HepG2 (cell line): ENCODE results near the gene JAGN1. TPM values are rescaled to one million over a fixed set of nuclear protein-coding genes. Genes with fewer than 3 reads are reported as not detected.

Experiments
- AKAP8 ChIP-seq: sonication (generic); formaldehyde crosslinking; IDR thresholded peaks from 2 replicates; pipeline ENCODE4 v1.5.1; 2020; ENCODE audit warnings: mild to moderate bottlenecking, missing genetic modification reagents
- CCAR2 ChIP-seq: fragments of 200-400 bp; formaldehyde crosslinking; optimal IDR thresholded peaks from 2 replicates; pipeline ENCODE3; 2018; ENCODE audit warnings: low read depth, mild to moderate bottlenecking, low read length, moderate library complexity
- FOXC1 ChIP-seq: sonication (generic); formaldehyde crosslinking; IDR thresholded peaks from 2 replicates; pipeline ENCODE4 v1.8.0; 2022; ENCODE audit warnings: mild to moderate bottlenecking, missing genetic modification reagents, borderline replicate concordance
- GABPA ChIP-seq, 2 experiments: IDR thresholded peaks; 2 replicates each; pipeline ENCODE4 v1.6.1; 2011 to 2016; ENCODE audit warnings: low read depth in 2 of 2, low read length in 1 of 2, missing biosample characterization in 1 of 2, missing genetic modification characterization in 1 of 2
- HMG20A ChIP-seq: IDR thresholded peaks from 2 replicates; pipeline ENCODE4 v1.6.1; 2016; ENCODE audit warnings: borderline replicate concordance
- HNRNPK ChIP-seq: fragments of 200-400 bp; formaldehyde crosslinking; IDR thresholded peaks from 2 replicates; pipeline ENCODE4 v1.6.1; 2018; ENCODE audit warnings: low read length, low read depth, moderate library complexity, mild to moderate bottlenecking; ENCODE audit not compliant: poor library complexity, severe bottlenecking
- IRF2 ChIP-seq: IDR thresholded peaks from 2 replicates; pipeline ENCODE4 v1.6.1; 2018; ENCODE audit warnings: missing genetic modification reagents, missing compliant biosample characterization
- MAF1 ChIP-seq: sonication (generic); formaldehyde crosslinking; IDR thresholded peaks from 2 replicates; pipeline ENCODE4 v1.5.0; 2020; ENCODE audit warnings: missing genetic modification reagents, borderline replicate concordance
- MBNL3 ChIP-seq: fragments of 250-450 bp; sonication (Bioruptor Pico); conservative IDR thresholded peaks from 2 replicates; pipeline ENCODE4 v1.8.0; 2022; ENCODE audit warnings: mild to moderate bottlenecking, inconsistent platforms
- MTF2 ChIP-seq: sonication (generic); formaldehyde crosslinking; IDR thresholded peaks from 2 replicates; pipeline ENCODE4 v1.5.0; 2020; ENCODE audit warnings: missing genetic modification reagents, borderline replicate concordance
- PRPF4 ChIP-seq: fragments of 200-400 bp; formaldehyde crosslinking; IDR thresholded peaks from 2 replicates; pipeline ENCODE4 v1.6.1; 2016; ENCODE audit warnings: low read length, low read depth; ENCODE audit not compliant: poor library complexity, severe bottlenecking
- PTBP1 ChIP-seq: fragments of 200-400 bp; formaldehyde crosslinking; IDR thresholded peaks from 2 replicates; pipeline ENCODE4 v1.6.1; 2018; ENCODE audit warnings: low read length, low read depth; ENCODE audit not compliant: poor library complexity, severe bottlenecking
- RORA ChIP-seq: sonication (generic); formaldehyde crosslinking; IDR thresholded peaks from 2 replicates; pipeline ENCODE4 v1.5.0; 2020; ENCODE audit warnings: mild to moderate bottlenecking, missing genetic modification reagents, moderate library complexity
- SNAPC2 ChIP-seq: sonication (generic); formaldehyde crosslinking; IDR thresholded peaks from 2 replicates; pipeline ENCODE4 v1.8.1; 2022; ENCODE audit warnings: mild to moderate bottlenecking, missing genetic modification reagents
- SP140L ChIP-seq: sonication (generic); formaldehyde crosslinking; IDR thresholded peaks from 2 replicates; pipeline ENCODE4 v1.4.0; 2020; ENCODE audit warnings: missing genetic modification reagents, borderline replicate concordance
- ZBTB3 ChIP-seq: sonication (generic); formaldehyde crosslinking; IDR thresholded peaks from 2 replicates; pipeline ENCODE4 v1.4.0; 2020; ENCODE audit warnings: low read depth, mild to moderate bottlenecking, moderate library complexity, missing genetic modification reagents, borderline replicate concordance
- ZNF317 ChIP-seq: sonication (generic); formaldehyde crosslinking; IDR thresholded peaks from 2 replicates; pipeline ENCODE4 v1.5.0; 2020; ENCODE audit warnings: mild to moderate bottlenecking, missing genetic modification reagents
- ZNF367 ChIP-seq: sonication (generic); formaldehyde crosslinking; IDR thresholded peaks from 2 replicates; pipeline ENCODE4 v1.4.0; 2020; ENCODE audit warnings: missing genetic modification reagents, borderline replicate concordance
- ZNF432 ChIP-seq: sonication (generic); formaldehyde crosslinking; IDR thresholded peaks from 2 replicates; pipeline ENCODE4 v1.5.0; 2020; ENCODE audit warnings: missing genetic modification reagents, mild to moderate bottlenecking, borderline replicate concordance
- ZNF7 ChIP-seq: IDR thresholded peaks from 2 replicates; pipeline ENCODE4 v1.6.1; 2016; ENCODE audit warnings: missing biosample characterization, missing genetic modification reagents
- ZNF761 ChIP-seq: sonication (generic); formaldehyde crosslinking; conservative IDR thresholded peaks from 2 replicates; pipeline ENCODE4 v1.4.0; 2020; ENCODE audit warnings: mild to moderate bottlenecking, missing genetic modification reagents
- ZNF850 ChIP-seq: sonication (generic); formaldehyde crosslinking; conservative IDR thresholded peaks from 2 replicates; pipeline ENCODE4 v1.9.0; 2021; ENCODE audit warnings: mild to moderate bottlenecking, missing genetic modification reagents
- polyA plus RNA-seq, 8 experiments: library from polyadenylated mRNA; depleted of rRNA in 3 of 8; stranded (reverse) in 7 of 8; unstranded in 1 of 8; fragments of >200 nt; fragmentation: Illumina TruSeq in 4 of 8; extraction: Trizol in 4 of 8; gene quantifications; 2 replicates each; pipeline versions ENCODE4 v1.2.1 to v1.2.3, GENCODE V29; 2011 to 2016; ENCODE audit warnings: low read depth in 4 of 8, missing spikeins in 1 of 8, mixed read lengths in 1 of 8; ENCODE audit not compliant: insufficient read depth in 1 of 8
- total RNA-seq, 5 experiments: library from RNA; depleted of rRNA; stranded (reverse); fragments of >200 nt; fragmentation: Illumina TruSeq; extraction: Trizol; gene quantifications; 2 replicates each; pipeline ENCODE4 v1.2.3, GENCODE V29; 2016; ENCODE audit warnings: low read depth in 1 of 5
- TF ChIP-seq, protein P1 (sequence below): IDR thresholded peaks from 2 replicates; pipeline ENCODE4 v1.6.1; 2016; ENCODE audit warnings: missing compliant biosample characterization, missing genetic modification reagents, borderline replicate concordance
- TF ChIP-seq, protein P2 (sequence below): sonication (generic); formaldehyde crosslinking; IDR thresholded peaks from 2 replicates; pipeline ENCODE4 v1.4.0; 2020; ENCODE audit warnings: missing genetic modification reagents

JAGN1 gene
- total and polyA plus RNA-seq, 2 of the 13 experiments (the other 11 are each of a cell fraction or from before 2014, with no cell fraction given), result 49.9 to 50.9 TPM

DNA sequence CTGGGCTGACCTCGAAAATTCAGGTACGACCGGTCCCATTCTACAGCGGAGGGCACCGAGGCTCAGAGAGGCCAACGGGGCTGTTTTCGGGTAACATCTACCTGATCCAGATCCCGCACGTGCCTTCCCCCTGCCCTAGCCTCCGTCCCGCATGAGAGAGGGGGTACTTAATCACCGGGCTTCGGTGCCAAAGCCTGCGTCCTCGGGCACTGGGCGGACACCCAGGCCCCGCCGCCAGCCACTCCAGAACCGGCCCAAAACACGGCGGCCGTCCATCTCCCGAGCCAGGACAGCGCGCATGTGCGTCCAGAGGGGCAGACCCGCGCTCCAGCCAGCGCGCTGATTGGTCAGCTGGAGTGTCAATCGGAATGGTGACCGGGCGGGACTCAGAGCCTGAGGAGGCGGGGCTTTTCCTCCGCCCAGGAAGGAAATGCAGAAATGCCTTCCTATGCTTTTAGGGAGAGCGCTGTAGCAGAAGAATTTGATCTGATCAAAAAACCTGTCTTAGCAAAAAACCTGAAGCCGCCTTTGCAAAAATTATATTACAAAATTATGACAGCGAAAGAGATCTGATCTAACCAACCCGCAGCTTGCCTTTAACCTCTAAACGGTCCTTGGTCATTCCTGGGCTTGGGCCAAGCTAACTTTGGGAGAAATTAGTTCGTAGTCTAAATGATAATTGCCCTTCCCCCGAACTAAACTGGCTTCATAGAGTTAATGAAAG is 46.5 kb upstream of the JAGN1 start, which contains the start of gene RPUSD3 (continued):
- TF ChIP-seq PRPF4, result no peak
- TF ChIP-seq AKAP8 (CRISPR knock-in tag), result no peak
- peak; percentile 70 for TF ChIP-seq ZNF317 (CRISPR knock-in tag)
- TF ChIP-seq CCAR2, result no peak
- peak; percentile 41; the same call in 1 of the 2 replicates for TF ChIP-seq MTF2
- TF ChIP-seq ZNF432 (CRISPR knock-in tag), result no peak
- 0 out of 2 replicates have a peak, but pooled peaks have one; percentile 30 for TF ChIP-seq GABPA (IDR thresholded peaks at IDR 0.05; ENCODE audit: low read depth, low read length)
- TF ChIP-seq GABPA (CRISPR knock-in tag; IDR thresholded peaks at IDR 0.05; ENCODE audit: low read depth), result peak; percentile 66
- TF ChIP-seq IRF2 (CRISPR knock-in tag), result no peak
- peak; percentile 86 for TF ChIP-seq ZNF761
- TF ChIP-seq HMG20A (CRISPR knock-in tag), result 0 out of 2 replicates have a peak, but pooled peaks have one; percentile 3
- TF ChIP-seq MAF1, result no peak
- TF ChIP-seq SP140L, result no peak
- TF ChIP-seq ZNF7 (CRISPR knock-in tag), result no peak
- 0 out of 2 replicates have a peak, but pooled peaks have one; percentile 49 for TF ChIP-seq SNAPC2
- no peak for TF ChIP-seq ZNF850
- TF ChIP-seq, protein P1, sequence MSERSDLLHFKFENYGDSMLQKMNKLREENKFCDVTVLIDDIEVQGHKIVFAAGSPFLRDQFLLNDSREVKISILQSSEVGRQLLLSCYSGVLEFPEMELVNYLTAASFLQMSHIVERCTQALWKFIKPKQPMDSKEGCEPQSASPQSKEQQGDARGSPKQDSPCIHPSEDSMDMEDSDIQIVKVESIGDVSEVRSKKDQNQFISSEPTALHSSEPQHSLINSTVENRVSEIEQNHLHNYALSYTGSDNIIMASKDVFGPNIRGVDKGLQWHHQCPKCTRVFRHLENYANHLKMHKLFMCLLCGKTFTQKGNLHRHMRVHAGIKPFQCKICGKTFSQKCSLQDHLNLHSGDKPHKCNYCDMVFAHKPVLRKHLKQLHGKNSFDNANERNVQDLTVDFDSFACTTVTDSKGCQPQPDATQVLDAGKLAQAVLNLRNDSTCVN (CRISPR knock-in tag), result no peak
- TF ChIP-seq MBNL3 (CRISPR knock-in tag), result no peak
- no peak for TF ChIP-seq RORA (CRISPR knock-in tag)
- 0 out of 2 replicates have a peak, but pooled peaks have one; percentile 48 for TF ChIP-seq ZBTB3
- TF ChIP-seq ZNF367, result no peak
- TF ChIP-seq, protein P2, sequence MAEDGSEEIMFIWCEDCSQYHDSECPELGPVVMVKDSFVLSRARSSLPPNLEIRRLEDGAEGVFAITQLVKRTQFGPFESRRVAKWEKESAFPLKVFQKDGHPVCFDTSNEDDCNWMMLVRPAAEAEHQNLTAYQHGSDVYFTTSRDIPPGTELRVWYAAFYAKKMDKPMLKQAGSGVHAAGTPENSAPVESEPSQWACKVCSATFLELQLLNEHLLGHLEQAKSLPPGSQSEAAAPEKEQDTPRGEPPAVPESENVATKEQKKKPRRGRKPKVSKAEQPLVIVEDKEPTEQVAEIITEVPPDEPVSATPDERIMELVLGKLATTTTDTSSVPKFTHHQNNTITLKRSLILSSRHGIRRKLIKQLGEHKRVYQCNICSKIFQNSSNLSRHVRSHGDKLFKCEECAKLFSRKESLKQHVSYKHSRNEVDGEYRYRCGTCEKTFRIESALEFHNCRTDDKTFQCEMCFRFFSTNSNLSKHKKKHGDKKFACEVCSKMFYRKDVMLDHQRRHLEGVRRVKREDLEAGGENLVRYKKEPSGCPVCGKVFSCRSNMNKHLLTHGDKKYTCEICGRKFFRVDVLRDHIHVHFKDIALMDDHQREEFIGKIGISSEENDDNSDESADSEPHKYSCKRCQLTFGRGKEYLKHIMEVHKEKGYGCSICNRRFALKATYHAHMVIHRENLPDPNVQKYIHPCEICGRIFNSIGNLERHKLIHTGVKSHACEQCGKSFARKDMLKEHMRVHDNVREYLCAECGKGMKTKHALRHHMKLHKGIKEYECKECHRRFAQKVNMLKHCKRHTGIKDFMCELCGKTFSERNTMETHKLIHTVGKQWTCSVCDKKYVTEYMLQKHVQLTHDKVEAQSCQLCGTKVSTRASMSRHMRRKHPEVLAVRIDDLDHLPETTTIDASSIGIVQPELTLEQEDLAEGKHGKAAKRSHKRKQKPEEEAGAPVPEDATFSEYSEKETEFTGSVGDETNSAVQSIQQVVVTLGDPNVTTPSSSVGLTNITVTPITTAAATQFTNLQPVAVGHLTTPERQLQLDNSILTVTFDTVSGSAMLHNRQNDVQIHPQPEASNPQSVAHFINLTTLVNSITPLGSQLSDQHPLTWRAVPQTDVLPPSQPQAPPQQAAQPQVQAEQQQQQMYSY (CRISPR knock-in tag), result no peak
- TF ChIP-seq PTBP1, result no peak
- no peak for TF ChIP-seq HNRNPK
- TF ChIP-seq FOXC1 (CRISPR knock-in tag), result peak; percentile 70; the same call in 1 of the 2 replicates
